Muscle of arm (tissue), 12 donors: ENCODE results near the gene ACACA. TPM values are rescaled to one million over a fixed set of nuclear protein-coding genes. Genes with fewer than 3 reads are reported as not detected.
"Not testable (repeated sequence)": the region's sequence is repeated elsewhere in the genome, so short reads cannot be mapped to it uniquely, and the experiment has no call there.

Experiments
- DNase-seq: peaks from one replicate; pipeline ENCODE4 v3.0.0-alpha.2; 2013
- polyA plus RNA-seq, 12 donors: library from polyadenylated mRNA; unstranded; fragments of 120-200 nt; gene quantifications; one replicate each; pipeline ENCODE4 v1.2.1, GENCODE V29; 2013; ENCODE audit not compliant: insufficient read length in 12 of 12

The ACACA gene
- polyA plus RNA-seq, 12 donors: 21.6 to 54.8 (median 29.8) TPM; not detected in 1

DNA sequence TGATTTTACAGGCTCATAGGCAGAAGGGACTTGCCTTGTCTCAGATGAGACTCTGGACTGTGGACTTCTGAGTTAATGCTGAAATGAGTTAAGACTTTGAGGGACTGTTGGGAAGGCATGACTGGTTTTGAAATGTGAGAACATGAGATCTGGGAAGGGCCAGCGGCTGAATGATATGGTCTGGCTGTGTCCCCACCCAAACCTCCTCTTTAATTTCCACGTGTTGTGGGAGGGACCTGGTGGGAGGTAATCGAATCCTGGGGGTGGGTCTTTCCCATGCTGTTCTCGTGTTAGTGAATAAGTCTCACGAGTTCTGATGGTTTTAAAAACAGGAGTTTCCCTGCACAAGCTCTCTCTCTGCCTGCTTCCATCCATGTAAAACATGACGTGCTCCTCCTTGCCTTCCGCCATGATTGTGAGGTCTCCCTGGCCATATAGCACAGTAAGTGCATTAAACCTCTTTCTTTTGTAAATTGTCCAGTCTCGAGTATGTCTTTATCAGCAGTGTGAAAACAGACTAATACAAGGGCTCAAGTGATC lies 59.7 kb downstream of the ACACA start:
- DNase-seq: not testable (repeated sequence)

DNA sequence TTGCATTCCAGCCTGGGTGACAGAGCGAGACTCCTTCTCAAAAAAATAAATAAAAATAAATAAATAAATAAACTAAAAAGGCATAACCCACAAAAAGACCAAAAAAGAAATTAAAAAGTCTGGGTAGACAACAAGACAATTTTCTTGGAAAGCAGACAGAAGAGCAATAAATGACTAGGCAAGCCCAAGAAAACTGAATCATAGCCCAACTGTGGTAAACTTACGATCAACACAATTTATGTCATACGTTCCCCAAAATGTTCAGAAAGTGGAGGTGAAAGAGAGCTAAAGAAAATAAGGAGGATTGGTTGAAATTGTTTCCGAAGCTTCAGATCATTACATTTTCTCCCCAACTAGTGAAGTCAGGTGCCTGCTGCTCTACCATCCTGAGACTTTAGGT lies 62.1 kb downstream of the ACACA start:
- no peak for DNase-seq

DNA sequence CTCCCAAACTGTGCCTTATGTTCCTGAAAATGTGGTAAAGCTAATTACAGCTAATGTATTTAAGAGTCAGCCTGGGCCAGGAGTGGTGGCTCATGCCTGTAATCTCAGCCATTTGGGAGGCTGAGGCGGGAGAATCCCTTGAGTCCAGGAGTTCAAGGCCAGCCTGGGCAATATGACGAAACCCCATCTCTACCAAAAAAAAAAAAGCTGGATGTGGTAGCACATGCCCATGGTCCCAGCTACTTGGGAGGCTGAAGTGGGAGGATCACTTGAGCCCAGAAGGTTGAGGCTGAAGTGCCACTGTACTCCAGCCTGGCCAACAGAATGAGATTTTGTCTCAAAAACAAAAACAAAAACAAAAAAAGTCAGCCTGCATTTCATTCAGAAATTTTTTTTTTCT lies 64.0 kb downstream of the ACACA start:
- DNase-seq: no peak

DNA sequence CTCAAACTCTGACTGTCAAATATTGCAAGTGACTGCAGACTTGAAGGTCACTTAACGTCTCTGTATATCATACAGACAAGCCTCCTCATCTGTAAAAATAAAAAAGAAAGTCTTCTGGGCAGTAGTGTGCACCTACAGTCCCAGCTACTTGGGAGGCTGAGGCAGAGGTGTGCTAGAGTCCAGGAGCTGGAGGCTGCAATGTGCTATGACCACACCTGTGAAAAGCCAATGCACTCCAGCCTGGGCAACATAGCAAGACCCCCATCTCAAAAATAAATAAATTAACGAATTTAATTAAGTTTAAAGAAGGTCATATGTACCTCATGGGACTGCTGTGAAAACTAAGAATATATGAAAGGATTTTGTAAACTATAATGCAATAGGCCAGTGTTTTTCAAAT lies 65.8 kb downstream of the ACACA start:
- DNase-seq: no peak

DNA sequence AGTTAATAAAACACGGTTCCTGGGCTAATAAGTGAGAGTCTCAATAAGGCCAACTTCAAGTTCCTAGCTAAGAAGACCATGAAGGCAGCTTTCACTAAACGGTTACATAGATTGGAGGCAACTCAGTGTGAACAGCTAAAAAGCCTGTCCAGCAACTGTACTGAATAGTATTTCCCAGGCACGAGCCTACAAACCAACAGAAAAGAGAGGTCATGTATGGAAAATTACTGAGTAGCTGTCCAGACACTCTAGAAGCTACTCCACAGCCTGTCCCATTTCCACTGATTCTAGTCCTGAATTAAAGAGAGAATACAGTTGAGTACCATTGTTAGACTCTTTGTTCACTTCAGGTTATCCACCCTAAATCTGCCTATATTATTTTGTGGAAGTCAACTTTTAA lies 67.3 kb downstream of the ACACA start:
- DNase-seq: no peak

DNA sequence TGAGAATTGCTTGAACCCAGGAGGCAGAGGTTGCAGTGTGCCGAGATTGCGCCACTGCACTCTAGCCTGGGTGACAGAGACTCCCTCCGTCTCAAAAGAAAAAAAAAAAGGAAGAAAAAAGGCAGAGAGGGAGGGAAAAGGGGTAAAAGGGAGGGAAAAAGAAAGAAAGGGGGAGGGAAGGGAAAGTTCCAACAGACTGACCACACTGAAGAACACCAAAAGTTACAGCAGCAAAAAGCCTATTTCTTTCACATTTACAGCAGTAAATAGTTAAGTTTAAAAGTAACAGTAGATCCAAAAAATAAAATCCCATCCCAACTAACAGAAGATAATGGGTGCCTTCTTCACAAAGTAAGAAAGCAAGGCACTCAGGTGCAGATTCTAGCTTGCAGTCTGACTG lies 67.8 kb downstream of the ACACA start:
- no peak for DNase-seq

DNA sequence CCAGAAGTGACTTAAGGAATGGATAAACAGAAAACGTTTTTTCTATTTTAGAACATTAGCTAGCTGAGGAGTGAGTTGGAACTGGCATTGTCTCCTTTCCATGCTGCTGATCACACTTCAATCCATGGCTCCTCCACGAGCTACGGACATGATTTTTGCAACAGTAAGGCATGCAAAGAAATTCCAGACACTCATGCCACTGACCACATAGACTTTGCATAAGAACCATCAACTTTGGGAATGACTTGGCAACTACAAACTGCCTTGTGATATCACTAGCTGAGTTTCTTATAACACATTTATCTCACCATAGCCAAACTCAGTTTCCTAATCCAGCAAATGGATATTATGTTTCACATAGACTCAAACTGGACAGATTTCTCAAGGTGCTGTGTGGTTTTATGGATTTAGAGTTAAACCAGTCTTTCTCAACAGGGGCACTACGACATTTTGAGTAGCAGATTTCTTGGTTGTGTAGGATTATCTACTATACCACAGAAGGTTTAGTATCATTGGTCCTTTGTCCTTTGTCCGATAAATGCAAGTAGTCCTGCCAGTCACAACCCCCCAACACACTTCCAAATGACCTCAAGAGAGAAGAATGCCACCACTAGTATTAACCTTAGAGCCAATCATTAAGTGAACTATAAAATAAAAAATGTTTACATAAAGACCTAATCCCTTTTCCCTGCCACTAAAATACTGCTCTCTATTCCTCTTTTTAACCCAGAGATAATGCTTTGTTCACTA lies 79.1 kb downstream of the ACACA start:
- DNase-seq: no peak

DNA sequence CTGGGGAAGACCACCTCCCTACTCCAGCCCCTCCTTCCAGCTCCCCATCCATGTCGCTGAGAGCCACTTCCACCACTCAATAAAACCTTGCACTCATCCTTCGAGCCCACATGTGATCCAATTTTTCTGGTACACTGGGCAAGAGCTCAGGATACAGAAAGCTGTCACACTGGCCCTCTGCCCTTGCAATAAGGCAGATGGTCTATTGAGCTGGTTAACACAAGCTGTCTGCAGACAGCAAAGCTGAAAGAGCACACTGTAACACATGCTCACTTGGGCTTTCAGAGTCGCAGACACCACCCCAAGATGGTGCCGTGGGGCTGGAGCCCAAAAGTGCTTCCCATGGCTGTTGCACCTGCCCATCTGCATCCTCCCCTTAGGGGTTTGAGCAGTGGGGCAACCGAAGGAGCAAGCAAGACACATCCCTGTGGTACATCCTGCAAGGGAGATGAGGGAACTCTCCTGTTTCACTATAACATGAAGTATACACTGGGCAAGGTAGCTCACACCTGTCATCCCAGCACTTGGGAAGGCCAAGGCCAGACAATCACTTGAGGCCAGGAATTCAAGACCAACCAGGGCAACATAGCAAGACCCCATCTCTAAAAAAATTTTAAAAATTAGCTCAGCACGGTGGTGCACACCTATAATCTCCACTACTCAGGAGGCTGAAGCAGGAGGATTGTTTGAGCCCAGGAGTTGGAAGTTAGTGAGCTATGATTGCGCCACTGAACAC lies 83.6 kb downstream of the ACACA start:
- no peak for DNase-seq

DNA sequence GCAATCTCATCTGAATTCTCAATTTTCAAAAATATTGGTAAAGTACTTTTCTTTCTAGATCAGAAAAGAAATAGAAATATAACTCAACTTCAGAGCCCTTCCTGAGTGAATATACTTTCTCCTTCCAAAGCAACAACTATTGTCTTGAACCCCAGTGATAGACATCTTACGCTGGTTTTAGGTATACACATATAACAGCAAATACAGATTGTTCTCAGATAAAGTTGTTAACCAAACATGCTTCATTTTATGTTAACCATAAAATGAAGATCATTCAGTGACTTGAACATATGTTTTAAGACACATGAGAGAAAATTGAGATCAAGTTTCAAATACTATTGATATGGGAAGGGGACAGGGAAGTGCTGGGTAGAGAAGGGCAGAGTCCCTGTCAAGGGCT lies 84.5 kb downstream of the ACACA start:
- DNase-seq: no peak

DNA sequence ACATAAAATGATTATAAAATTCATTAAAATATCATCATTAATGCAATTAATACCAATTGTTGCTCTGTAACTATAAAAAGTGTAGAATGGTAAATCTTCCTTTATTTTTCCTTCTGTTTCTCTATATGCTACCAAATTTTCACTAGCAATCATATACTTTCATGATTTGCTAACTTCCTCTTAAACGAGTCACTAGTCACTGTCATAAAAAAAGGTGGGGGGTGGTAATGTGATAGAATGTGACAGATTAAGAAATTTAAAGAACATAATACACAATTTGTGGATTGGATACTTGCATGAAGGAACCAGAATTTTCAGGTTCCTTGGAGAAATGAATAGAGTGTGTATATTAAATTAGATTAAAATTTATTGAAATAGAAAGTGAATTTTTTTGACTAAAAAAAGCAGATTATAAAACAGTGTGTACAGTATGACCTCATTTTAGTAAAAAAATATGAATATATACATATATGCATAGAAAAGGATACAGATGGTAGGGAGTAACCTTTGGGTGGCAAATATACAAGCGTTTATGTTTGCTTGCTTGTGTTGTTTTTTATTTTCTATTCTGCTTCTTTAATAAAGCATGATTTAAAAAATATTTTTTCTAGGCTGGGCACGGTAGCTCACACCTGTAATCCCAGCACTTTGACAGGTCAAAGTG lies 87.6 kb downstream of the ACACA start:
- DNase-seq: no peak

DNA sequence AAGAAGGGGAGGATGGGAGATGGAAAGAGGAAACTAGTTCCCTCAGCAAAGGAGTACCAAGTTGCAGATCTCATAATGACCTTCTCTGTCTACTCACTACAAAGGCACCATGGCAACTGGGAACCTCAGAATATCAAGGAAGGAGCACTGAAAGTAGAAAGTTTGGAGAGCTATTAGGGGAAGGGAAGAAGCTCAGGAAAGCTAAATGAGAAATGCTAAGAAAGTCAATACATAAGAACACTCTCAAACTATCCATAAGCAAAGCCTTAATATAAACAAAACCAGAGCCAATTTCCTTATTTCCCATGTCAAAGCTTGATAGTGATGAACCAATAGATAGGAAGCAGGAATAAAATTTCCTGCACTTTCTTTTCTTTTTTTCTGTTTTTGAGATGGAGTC lies 88.8 kb downstream of the ACACA start:
- DNase-seq: no peak

DNA sequence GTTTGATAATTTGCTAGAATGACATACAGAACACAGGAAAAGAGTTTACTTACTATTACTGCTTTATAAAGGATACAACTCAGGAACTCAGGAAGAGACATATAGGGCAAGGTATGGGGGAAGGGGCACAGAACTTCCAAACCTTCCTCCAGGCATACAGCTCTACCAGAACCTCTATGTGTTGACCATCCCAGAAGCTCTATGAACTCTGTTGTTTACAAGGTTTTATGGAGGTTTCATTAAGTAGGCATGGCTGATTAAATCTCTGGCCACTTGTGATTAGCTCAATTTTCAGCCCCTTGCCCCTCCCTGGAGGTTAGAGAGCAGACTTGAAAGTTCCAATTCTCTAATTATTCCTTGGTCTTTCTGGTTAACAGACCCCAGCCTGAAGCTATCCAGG lies 91.0 kb downstream of the ACACA start:
- DNase-seq: no peak

DNA sequence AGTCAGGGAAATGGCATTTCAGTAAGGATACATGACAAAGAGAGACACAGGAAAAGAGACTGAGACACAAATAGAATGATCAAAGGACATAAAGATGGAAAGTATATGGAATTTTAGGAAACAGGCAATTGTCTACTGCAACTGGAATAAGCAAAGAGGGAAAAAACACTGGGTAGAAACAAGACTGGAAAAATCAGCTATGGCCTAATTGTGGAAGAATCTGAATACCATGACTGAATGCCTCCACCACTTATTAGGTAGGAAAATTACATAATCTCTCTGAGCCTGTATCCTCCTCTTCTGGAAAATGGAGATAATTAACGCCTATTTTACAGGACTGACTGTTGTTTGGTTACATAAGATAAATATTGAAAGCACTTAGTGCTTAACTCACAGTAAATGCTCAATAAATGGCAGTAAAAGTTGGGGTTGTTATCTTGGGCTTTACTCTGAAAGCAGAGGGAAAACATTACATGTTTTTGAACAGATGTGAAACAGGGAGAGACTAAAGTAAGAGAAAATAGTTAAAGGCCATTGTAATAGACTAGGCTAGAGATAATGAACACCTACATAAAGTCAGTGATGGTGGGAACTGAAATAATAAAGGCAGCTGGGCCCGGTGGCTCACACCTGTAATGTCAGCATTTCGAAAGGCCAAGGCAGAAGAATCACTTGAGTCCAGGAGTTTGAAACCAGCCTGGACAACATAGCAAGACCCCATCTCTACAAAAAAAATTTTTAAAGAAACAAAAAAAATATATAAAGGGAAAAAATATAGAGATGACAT lies 94.3 kb downstream of the ACACA start:
- DNase-seq: no peak

DNA sequence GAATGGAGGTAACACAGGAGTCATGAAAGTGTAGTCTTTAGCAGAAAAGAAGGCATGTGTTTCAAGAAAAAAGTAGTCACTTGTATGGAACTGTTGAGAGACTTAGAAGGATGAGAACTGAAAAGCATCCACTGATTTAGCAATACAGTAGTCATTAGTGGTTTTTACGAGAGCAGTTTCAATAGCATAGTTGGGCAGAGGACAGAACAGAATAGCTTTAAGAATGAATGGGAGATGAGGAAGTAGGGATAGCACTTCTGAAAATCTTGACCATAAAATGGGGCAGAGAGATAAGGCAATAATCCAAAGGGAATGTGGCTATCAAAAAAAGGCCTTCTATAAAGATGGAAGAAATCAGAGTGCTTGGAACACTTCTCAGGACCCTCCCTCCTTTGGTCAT lies 95.7 kb downstream of the ACACA start:
- DNase-seq: no peak

DNA sequence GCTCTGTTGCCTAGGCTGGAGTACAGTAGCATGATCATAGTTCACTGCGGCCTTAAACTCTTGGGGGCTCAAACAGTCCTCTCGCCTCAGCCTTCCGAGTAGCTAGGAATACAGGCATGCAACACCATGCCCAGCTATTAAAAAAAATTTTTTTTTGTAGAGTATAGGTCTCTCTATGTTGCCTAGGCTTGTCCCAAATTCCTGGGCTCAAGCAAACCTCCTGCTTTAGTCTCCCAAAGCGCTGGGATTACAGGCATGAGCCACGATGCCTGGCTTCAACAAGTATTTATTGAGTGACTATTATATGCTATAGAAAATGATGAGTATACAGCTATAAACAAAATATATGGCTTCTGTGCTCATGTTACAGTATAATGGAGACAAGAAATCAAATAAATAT lies 97.6 kb downstream of the ACACA start:
- DNase-seq: no peak

DNA sequence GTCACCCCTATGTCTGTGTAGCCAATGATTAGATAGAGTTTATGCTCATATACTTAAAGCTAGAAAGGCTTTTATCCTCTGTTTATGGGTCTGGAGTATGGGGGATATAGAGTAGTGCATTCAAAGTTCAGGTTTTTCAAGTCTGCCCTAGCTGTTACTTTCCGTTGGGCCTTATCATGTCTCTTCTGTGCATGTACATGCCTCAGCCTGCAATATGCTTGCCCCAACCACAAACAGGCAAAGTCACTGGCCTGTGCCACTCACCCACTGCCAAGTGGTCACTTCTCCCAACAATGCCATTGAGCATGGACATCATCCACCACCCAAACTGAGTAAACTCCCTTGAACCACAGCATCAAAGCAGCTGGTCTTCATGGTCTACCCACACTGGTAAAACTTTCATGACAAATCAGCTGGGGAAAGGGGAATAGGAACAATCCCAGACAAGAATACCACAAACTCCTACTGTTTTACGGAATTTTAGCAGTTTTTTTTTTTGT lies 101.2 kb downstream of the ACACA start:
- DNase-seq: no peak

DNA sequence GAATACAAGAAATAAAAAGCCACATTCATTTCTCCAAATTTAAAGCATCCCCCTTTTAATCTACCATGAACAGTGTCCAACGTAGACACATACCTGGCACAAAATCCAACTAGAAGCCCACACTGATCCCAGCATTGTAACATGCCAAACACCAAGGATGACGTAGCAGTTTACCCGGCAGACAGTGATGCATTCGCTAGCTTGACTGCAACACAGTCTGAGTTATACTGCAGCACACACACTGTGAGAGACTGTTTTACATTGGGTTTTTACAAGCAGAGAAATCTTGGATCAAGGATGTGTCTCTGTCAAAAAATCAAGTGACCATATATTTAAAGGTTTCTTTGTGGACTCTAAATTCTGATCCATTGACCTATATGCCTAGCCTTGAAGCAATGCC lies 105.3 kb downstream of the ACACA start:
- DNase-seq: no peak

DNA sequence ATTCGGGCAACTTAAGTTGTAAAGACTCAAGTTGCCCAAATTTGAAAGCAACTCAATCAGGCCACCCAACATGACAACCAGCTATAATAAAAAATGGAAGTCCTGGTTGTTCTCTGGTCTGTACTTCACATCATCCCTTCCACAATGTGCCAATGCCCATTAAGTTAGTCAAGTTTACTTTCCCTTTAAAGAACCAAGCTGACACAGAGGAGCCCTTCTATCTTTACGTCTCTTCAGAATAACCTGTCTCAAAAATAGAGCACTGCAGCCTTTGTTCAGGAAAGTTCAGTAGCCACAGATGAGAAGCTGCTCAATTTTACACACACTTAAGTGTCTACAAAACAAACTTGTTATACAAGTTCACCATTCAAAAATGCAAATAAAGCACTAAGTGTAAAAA lies 106.0 kb downstream of the ACACA start:
- DNase-seq: no peak

DNA sequence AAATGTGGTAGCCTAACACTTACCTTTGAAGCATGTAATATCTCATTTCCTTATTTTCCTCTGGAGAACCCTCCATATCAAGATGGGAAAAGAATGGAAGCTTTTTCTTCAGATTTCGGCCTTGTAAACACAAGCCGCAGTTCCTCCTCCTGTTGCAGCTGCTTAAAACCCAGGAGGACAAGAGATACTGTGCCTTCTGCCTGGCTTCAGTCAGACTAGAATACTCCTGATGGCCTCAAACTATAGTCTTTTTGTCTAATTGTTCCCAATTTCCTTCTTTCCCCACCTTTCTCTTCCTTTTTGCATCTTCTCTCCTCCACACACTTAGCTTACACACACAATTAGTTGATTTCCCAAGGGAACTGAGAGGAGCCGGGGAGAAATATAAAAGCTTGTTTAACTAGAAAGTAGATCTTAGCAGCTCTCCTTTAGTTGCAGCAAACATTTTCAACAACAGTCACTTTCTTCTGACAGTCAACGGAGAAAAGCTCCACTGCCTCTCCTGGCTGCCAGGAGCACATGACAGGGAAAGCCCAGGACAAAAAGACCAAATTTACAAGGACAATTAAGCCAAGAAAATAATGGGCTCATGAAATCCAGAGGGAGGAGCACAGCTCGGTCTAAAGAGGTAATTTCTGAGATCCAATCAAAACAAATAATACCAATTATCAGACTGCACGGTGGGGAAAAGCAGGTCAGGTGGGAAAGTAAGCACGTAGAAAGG lies 107.2 kb downstream of the ACACA start:
- DNase-seq: no peak

DNA sequence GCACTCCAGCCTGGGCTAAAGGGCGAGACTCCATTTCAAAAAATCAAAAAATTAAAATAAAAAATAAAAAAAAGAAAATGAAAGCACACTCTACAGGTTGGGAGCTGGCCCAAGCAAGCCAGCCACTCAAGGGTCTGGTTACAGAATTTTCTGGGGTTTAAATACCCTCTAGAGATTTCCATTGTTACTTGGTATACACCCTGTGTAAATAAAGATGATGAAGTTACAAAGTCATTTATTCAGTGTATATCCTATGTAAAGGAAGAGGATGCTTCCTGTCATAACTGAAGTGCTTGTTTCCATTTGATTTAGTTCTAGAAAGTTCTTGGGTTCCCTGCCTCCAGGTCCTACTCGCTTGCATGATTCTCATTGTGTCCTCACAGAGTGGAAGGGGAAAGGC lies 110.7 kb downstream of the ACACA start:
- DNase-seq: no peak

DNA sequence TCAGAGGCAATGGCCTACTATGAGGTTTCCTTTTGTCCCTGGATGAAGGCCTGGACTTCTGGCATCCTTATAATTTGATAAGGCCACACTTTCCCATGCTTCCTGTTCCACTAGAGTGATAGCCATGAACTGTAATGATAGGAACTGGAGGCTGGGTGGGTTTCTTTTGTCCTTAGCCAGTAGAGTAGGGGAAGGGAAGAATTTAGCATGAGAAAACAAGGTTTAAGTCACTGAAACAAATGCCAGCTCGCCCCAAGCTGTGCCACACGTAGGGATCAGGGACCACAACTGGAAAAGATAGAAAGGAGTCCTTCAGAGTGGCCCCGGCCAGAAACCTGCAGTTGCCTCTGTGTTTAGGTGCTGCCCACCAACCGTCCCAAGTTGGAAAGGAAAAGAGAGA lies 111.7 kb downstream of the ACACA start:
- no peak for DNase-seq
